Measurements from ENCODE around the gene NUDT8.

The NUDT8 gene

DNA sequence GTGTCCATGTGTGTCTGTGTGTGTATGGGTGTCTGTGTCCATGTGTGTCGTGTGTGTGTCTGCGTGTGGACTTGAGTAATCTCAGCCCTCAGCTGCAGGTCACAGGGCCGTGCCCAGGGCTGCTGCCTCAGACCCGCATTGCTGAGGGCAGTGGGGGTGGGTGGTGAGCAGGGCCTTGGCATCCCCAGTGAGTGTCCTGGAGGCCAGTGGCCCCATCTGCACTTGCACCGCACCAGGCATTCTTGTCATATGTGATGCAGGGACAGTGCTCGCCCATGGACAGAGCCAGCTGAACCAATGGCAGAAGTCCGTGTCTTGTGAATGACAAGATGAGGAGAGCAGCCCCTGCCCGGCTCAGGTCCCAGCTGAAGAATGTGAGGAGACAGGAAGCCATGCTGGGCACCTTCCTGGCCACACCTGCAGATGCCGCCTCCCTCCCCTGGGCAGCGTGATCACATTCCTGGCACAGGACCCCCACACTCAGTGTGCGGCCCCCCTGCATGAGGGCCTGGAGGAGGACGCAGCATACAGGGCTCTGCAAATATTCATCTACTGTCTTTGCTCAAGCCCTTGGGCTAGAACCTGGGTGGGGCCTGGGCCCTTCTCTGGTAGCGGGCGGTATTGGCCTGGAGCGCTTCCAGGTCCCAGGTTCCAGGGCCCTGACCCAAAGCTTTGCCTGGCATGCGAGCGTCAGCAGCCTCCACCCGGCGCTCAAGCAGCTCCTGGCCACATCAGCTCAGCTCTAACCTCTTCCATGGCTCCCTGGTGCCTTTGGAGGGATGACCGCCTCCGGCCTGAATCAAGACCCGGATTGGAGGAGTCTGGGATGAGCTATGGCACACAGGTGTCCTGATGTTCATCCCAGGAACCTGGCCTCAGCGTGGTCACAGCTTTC, 40.8 kb upstream of the NUDT8 start:
- DNase-seq (ENCODE audit: low read depth): no peak
- no peak for TF ChIP-seq CTCF (conservative IDR thresholded peaks at IDR 0.05; ENCODE audit: low read length)
- H3K4me3 ChIP-seq (ENCODE audit: low read length): no peak overlapping the region

DNA sequence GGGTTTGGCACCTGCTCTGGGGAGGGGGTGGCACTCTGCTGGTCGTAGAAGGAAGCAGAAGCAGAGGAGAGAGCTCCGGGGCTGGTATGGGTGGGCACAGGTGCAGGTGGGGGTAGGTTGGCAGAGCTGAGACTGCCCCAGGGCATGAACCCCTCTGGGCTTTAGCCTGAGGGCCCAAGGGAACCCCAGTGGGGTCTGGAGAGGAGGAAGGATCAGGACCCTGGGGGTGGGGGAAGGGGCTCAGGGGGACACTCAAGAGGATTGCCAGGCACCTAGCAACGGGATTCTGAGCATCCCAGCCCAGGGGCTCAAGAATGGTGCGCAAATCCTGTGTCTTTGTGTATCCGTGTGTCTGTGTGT, 38.4 kb upstream of the NUDT8 start:
- H3K4me3 ChIP-seq (ENCODE audit: low read length): no peak overlapping the region
- DNase-seq (ENCODE audit: low read depth): no peak
- no peak for TF ChIP-seq CTCF (conservative IDR thresholded peaks at IDR 0.05; ENCODE audit: low read length)

DNA sequence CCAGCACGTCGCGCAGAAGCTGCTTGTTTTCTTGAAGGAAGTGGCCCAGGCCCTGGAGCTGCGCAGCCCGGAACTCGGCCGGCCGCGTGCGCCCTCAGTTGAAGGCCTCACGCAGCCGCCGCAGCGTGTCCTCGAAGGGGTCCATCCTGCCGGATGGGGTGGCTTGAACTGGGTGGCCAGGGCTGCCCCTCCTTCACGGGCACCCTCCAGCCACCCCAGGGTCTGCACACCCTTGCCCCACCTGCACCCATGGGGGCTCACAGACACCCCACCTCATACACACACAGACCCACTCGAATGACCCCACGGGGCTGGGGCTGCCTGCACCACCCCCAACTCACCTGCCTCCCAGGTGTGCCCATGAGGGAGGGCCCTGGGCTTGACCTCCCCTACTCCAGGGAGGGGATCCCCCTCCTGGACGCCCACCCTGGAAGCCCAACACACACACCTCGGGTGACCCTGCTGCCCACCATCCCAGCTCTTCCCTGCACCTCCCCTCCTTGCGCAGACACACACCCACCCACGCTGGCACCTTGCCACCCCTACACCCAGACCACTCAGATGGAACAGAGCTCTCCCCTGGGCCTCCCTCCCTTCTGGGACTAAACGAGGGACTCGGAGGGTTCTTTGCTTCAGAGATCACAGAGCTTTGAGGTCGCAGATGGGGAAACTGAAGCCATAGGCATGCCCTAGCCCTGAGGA, 37.9 kb upstream of the NUDT8 start:
- H3K4me3 ChIP-seq (ENCODE audit: low read length): no peak overlapping the region
- no peak for TF ChIP-seq CTCF (conservative IDR thresholded peaks at IDR 0.05; ENCODE audit: low read length)
- DNase-seq (ENCODE audit: low read depth): no peak

- H3K4me3 ChIP-seq (ENCODE audit: low read length): no peak overlapping the region
- DNase-seq (ENCODE audit: low read depth): no peak
- TF ChIP-seq CTCF (conservative IDR thresholded peaks at IDR 0.05; ENCODE audit: low read length): no peak
Observed at GRCh38 chr11:67666676-67667489, 37.1 kb upstream of the NUDT8 start.

GRCh38 chr11:67666303-67666645, 36.5 kb upstream of the NUDT8 start:
- TF ChIP-seq CTCF (conservative IDR thresholded peaks at IDR 0.05; ENCODE audit: low read length): no peak
- H3K4me3 ChIP-seq (ENCODE audit: low read length): no peak overlapping the region
- no peak for DNase-seq (ENCODE audit: low read depth)

DNA sequence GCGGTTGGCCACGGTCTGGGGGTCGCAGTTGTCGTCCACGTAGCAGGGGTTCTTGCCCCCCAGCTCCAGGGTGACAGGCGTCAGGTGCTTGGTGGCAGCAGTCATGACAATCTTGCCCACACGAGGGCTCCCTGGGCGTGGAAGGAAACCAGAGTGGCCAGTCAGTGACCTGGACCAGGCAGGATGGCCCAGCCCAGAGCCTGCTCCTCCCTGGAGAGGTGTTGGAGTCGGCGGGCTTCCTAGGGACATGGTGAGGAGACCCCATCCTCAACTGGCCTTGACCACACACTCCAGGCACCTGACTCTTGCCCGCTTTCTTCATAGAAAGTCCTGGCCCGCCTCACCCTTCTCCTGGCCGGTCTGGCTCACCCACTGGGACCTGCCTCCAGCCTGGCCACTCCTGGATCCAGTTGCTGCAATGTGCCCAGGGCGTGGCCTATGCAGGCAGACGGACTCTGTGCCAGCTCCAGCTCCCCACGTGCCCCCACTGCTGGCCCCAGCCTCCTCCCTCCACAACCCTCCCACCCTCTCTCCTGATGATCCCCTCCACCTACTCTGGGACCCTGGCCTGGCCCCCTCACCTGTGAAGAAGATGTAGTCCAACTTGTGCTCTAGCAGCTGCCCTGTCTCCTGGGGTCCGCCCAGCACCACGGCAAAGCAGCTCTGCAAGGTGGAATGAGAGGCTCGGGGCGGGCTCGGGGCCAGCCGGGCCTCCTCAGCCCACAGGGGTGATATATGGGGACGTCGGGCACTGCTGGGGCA, 36.0 kb upstream of the NUDT8 start:
- no peak for TF ChIP-seq CTCF (conservative IDR thresholded peaks at IDR 0.05; ENCODE audit: low read length)
- no peak for DNase-seq (ENCODE audit: low read depth)
- H3K4me3 ChIP-seq (ENCODE audit: low read length): no peak overlapping the region
